HCT116 (cell line): ENCODE data around the gene SAPCD2. TPM values are rescaled to one million over a fixed set of nuclear protein-coding genes. Genes with fewer than 3 reads are reported as not detected.
A peak's percentile ranks its signal among the peaks of the same experiment; 100 is the strongest.

ENCODE experiments used
- ATAC-seq: fragments of 200-7000 bp; cut with Tn5 transposase; 2 replicates; pipeline ENCODE4 v1.9.1; 2020; ENCODE audit warnings: mild to moderate bottlenecking, moderate library complexity
- BruUV-seq: library from RNA; stranded (reverse); fragments of 400-500 nt; replicated peaks from 2 replicates; lab custom pipeline; 2021; lab: Mats Ljungman, UMichigan
- CTCF ChIA-PET: fragments of 300-600 bp; sonication (Branson Sonifier 250); formaldehyde crosslinking; loops from one replicate; lab custom pipeline; 2021; ENCODE audit warnings: antibody characterized with exemption; lab: Charles Lee
- POLR2A ChIA-PET: fragments of 300-600, 350-600 bp; sonication (Branson Sonifier 250); formaldehyde crosslinking; loops from one replicate; lab custom pipeline; 2021; ENCODE audit warnings: antibody characterized with exemption; lab: Charles Lee
- RAD21 ChIA-PET, 2 experiments: fragments of 300-600 bp; sonication (Branson Sonifier 250); formaldehyde crosslinking; loops; one replicate each; lab custom pipeline; 2023; ENCODE audit warnings: low total read pairs in 2 of 2; ENCODE audit not compliant: uncharacterized antibody in 2 of 2, unreplicated experiment in 2 of 2, low non-redundant PET in 1 of 2; lab: Charles Lee
- DNase-seq: peaks from one replicate; pipeline ENCODE4 v3.0.0-alpha.2; 2010; ENCODE audit warnings: low read depth, low spot score
- H2AFZ ChIP-seq: fragments of 200-600 bp; shearing (Covaris generic), sonication (generic); 2 replicates; pipeline ENCODE4 v1.6.1; 2017; ENCODE audit warnings: low read depth, mixed run types, mixed read lengths, antibody characterized with exemption, low read length; ENCODE audit not compliant: poor library complexity, severe bottlenecking
- H3K27ac ChIP-seq: 2 replicates; pipeline ENCODE4 v1.5.1; 2012; ENCODE audit warnings: low read depth, low read length
- H3K27me3 ChIP-seq: fragments of 200-600 bp; sonication (generic); 2 replicates; pipeline ENCODE4 v1.6.1; 2016; ENCODE audit warnings: mixed run types, low read length, mixed read lengths; ENCODE audit not compliant: insufficient read depth
- H3K36me3 ChIP-seq, 2 experiments: fragments of 200-500 bp in 1 of 2; fragments of 200-600 bp in 1 of 2; sonication (Bioruptor generic) in 1 of 2; sonication (generic) in 1 of 2; 2 replicates each; pipeline versions ENCODE4 v1.5.1 to v1.6.1; 2014 to 2016; ENCODE audit warnings: low read length in 2 of 2, inconsistent platforms in 1 of 2, mixed read lengths in 1 of 2, mixed run types in 1 of 2; ENCODE audit not compliant: insufficient read depth in 2 of 2, control insufficient read depth in 1 of 2
- H3K4me1 ChIP-seq, 2 experiments: fragments of 200-600 bp in 1 of 2; sonication (generic) in 1 of 2; 2 replicates each; pipeline versions ENCODE4 v1.5.1 to v1.6.1; 2012 to 2017; ENCODE audit warnings: low read length in 2 of 2, inconsistent platforms in 1 of 2, mild to moderate bottlenecking in 1 of 2, mixed read lengths in 1 of 2, mixed run types in 1 of 2, moderate library complexity in 1 of 2; ENCODE audit not compliant: insufficient read depth in 2 of 2, control insufficient read depth in 1 of 2
- H3K4me2 ChIP-seq: fragments of 200-600 bp; sonication (generic); 2 replicates; pipeline ENCODE4 v1.6.1; 2017; ENCODE audit warnings: mixed run types, low read length, mixed read lengths
- H3K4me3 ChIP-seq, 2 experiments: fragments of 200-600 bp in 1 of 2; sonication (generic) in 1 of 2; replicated peaks in 1 of 2; 2 replicates each; pipeline ENCODE4 v1.5.1; 2011 to 2016; ENCODE audit warnings: low read length in 2 of 2, control low read depth in 1 of 2, low read depth in 1 of 2, mild to moderate bottlenecking in 1 of 2, mixed read lengths in 1 of 2, mixed run types in 1 of 2
- H3K79me2 ChIP-seq: fragments of 200-600 bp; sonication (generic); 2 replicates; pipeline ENCODE4 v1.6.1; 2017; ENCODE audit warnings: mild to moderate bottlenecking, mixed run types, low read length, moderate library complexity, mixed read lengths; ENCODE audit not compliant: insufficient read depth
- H3K9ac ChIP-seq: fragments of 200-600 bp; sonication (generic); 2 replicates; pipeline ENCODE4 v1.6.1; 2016; ENCODE audit warnings: low read length, mixed read lengths
- H3K9me2 ChIP-seq: fragments of 200-600 bp; sonication (generic), shearing (Covaris generic); 2 replicates; pipeline ENCODE4 v1.6.1; 2017; ENCODE audit warnings: mixed run types, mild to moderate bottlenecking, moderate library complexity; ENCODE audit not compliant: insufficient read depth
- H3K9me3 ChIP-seq, 2 experiments: fragments of 200-500 bp in 1 of 2; fragments of 200-600 bp in 1 of 2; sonication (Bioruptor generic) in 1 of 2; sonication (generic) in 1 of 2; 2 replicates each; pipeline ENCODE4 v1.6.1; 2014 to 2017; ENCODE audit warnings: low read length in 2 of 2, mixed read lengths in 2 of 2, inconsistent platforms in 1 of 2, low read depth in 1 of 2, mild to moderate bottlenecking in 1 of 2, mixed run types in 1 of 2, moderate library complexity in 1 of 2; ENCODE audit not compliant: control insufficient read depth in 1 of 2, insufficient read depth in 1 of 2
- H4K20me1 ChIP-seq: fragments of 200-600 bp; sonication (generic), shearing (Covaris generic); 2 replicates; pipeline ENCODE4 v1.6.1; 2017; ENCODE audit warnings: mixed run types, mild to moderate bottlenecking, moderate library complexity; ENCODE audit not compliant: insufficient read depth
- ATF3 ChIP-seq: IDR thresholded peaks from 2 replicates; pipeline ENCODE4 v1.6.1; 2012
- CBX3 ChIP-seq: IDR thresholded peaks from 2 replicates; pipeline ENCODE4 v1.6.1; 2012; ENCODE audit warnings: low read depth
- CEBPB ChIP-seq: IDR thresholded peaks from 2 replicates; pipeline ENCODE4 v1.6.1; 2012; ENCODE audit warnings: low read depth
- EGR1 ChIP-seq: IDR thresholded peaks from 2 replicates; pipeline ENCODE4 v1.6.1; 2012; ENCODE audit warnings: low read depth
- ELF1 ChIP-seq: IDR thresholded peaks from 2 replicates; pipeline ENCODE4 v1.6.1; 2012; ENCODE audit warnings: low read depth, borderline replicate concordance
- EZH2 ChIP-seq: fragments of 200-600 bp; sonication (generic); IDR thresholded peaks from 2 replicates; pipeline ENCODE4 v1.6.1; 2017; ENCODE audit warnings: antibody characterized with exemption, mixed run types
- EZH2phosphoT487 ChIP-seq: fragments of 200-600 bp; IDR thresholded peaks from 2 replicates; pipeline ENCODE4 v1.6.1; 2018; ENCODE audit warnings: antibody characterized with exemption, borderline replicate concordance
- FOSL1 ChIP-seq: IDR thresholded peaks from 2 replicates; pipeline ENCODE4 v1.6.1; 2012; ENCODE audit warnings: low read depth
- JUND ChIP-seq: IDR thresholded peaks from 2 replicates; pipeline ENCODE4 v1.6.1; 2012
- POLR2AphosphoS5 ChIP-seq: IDR thresholded peaks from 2 replicates; pipeline ENCODE4 v1.6.1; 2011; ENCODE audit warnings: mild to moderate bottlenecking, low read depth, low read length, moderate library complexity
- SIN3A ChIP-seq: IDR thresholded peaks from 2 replicates; pipeline ENCODE4 v1.6.1; 2012; ENCODE audit warnings: low read depth
- SP1 ChIP-seq: IDR thresholded peaks from 2 replicates; pipeline ENCODE4 v1.6.1; 2012; ENCODE audit warnings: low read depth
- ZBTB33 ChIP-seq: IDR thresholded peaks from 2 replicates; pipeline ENCODE4 v1.6.1; 2011; ENCODE audit warnings: mild to moderate bottlenecking, low read length, moderate library complexity; ENCODE audit not compliant: insufficient replicate concordance; ENCODE audit errors: extremely low read depth
- ZFX ChIP-seq: fragments of 450-650 bp; IDR thresholded peaks from 2 replicates; pipeline ENCODE4 v1.6.1; 2017
- ZNF274 ChIP-seq: fragments of 200-500 bp; sonication (Bioruptor generic); IDR thresholded peaks from 2 replicates; pipeline ENCODE4 v1.6.1; 2014; ENCODE audit warnings: mild to moderate bottlenecking, low read depth, low read length, inconsistent platforms
- intact Hi-C: fragments of 100-400 bp; cut with micrococcal nuclease; formaldehyde crosslinking; loops from 2 replicates; pipeline ENCODE4 v1.10.0; 2022
- total RNA-seq: library from RNA; stranded (reverse); gene quantifications from one replicate; pipeline ENCODE4 v1.2.1, GENCODE V29; 2021; ENCODE audit not compliant: unreplicated experiment

Gene SAPCD2
- total RNA-seq, 1 experiment from 2014 or later: 71.7 TPM

GRCh38 chr9:137027369-137028262 is 42.7 kb downstream of the SAPCD2 start, which contains the start of gene ABCA2:
ABCA2 (minus strand) TSS chr9:137028237; CDS start chr9:137028140, 97 bp downstream.
- peak within 1 kb of the TSS; percentile 100 for H3K4me2 ChIP-seq
- peak within 1 kb of the TSS; percentile 93 for H3K9ac ChIP-seq
- H3K9me2 ChIP-seq: no peaks in the 10 kb centered on the region
- H4K20me1 ChIP-seq: no peaks in the 10 kb centered on the region
- no peak for DNase-seq
- H3K36me3 ChIP-seq: no peaks in the 10 kb centered on the region
- ChIA-PET RAD21 (no interaction called here), POLR2A (no interaction called here), CTCF (interaction anchor here (1.1 to 1.9 kb wide), 3 partner anchors 19 to 83 kb away, joined by 4 to 16 read pairs (median 5); partner anchors contain the start of genes FBXW5 and NPDC1)
- H2AFZ ChIP-seq: peak within 1 kb of the TSS; percentile 88
- H3K79me2 ChIP-seq: peaks cover 31% of the 10 kb centered on the region
- peak within 1 kb of the TSS; percentile 85 for H3K27ac ChIP-seq
- intact Hi-C loops: loop anchor here (5.0 kb wide), 1 partner anchor 180 kb away; the partner anchor contains the start of gene PHPT1
- H3K4me3 ChIP-seq: peak within 1 kb of the TSS; percentile 63 to 87
- BruUV-seq: no TSS peak
- H3K4me1 ChIP-seq: peaks cover 32 to 55% of the 10 kb centered on the region in 2 experiments
- no peaks in the 10 kb centered on the region for H3K27me3 ChIP-seq
- ATAC-seq: peak; percentile 35
- no peaks in the 10 kb centered on the region for H3K9me3 ChIP-seq
- TF ChIP-seq CEBPB (no peak), ZFX (peak; percentile 60; the same call in 1 of the 2 replicates), POLR2AphosphoS5 (peak; percentile 23; the same call in 1 of the 2 replicates)

GRCh38 chr9:137026828-137027227 is 43.5 kb downstream of the SAPCD2 start:
- H2AFZ ChIP-seq: no peak overlapping the region
- peak overlapping the region; percentile 100 for H3K4me2 ChIP-seq
- no peak for TF ChIP-seq EZH2phosphoT487
- TF ChIP-seq EZH2: no peak
- TF ChIP-seq JUND: no peak
- TF ChIP-seq ELF1: no peak
- TF ChIP-seq EGR1: no peak
- TF ChIP-seq CBX3: no peak
- no peak for TF ChIP-seq FOSL1
- no peak for TF ChIP-seq POLR2AphosphoS5
- TF ChIP-seq SP1: no peak
- no peak for TF ChIP-seq ATF3
- TF ChIP-seq ZNF274: no peak
- TF ChIP-seq ZBTB33: no peak
- no peak for TF ChIP-seq SIN3A
- TF ChIP-seq, all 23 proteins: peak for 0
- Histone ChIP-seq H3K9ac (peak overlapping the region; percentile 93), H3K36me3 (no peaks in the 10 kb centered on the region), H3K79me2 (peaks cover 31% of the 10 kb centered on the region), H3K27ac (peak overlapping the region; percentile 85), H3K4me1 (peaks cover 37 to 58% of the 10 kb centered on the region in 2 experiments), H3K4me3 (peak overlapping the region; percentile 63 to 87), H3K9me3 (no peaks in the 10 kb centered on the region), H4K20me1 (no peaks in the 10 kb centered on the region), H3K27me3 (no peaks in the 10 kb centered on the region), H3K9me2 (no peaks in the 10 kb centered on the region)
- intact Hi-C loops: loop anchor here (5.0 kb wide), 1 partner anchor 180 kb away; the partner anchor contains the start of gene PHPT1
- ATAC-seq (no peak), DNase-seq (no peak)
- POLR2A ChIA-PET: no interaction called here
- CTCF ChIA-PET: interaction anchor here (0.7 to 1.7 kb wide), 3 partner anchors 20 to 268 kb away, joined by 3 to 5 read pairs (median 4); partner anchors contain the start of genes LCN8 and NPDC1
- RAD21 ChIA-PET: no interaction called here
- TSS peak; percentile 40 for BruUV-seq
